NCI-H510A treated with DMSO at 0.1 percent for 48 hours (cell line): ENCODE data around the gene FGD4.
"Not testable (repeated sequence)": the region's sequence is repeated elsewhere in the genome, so short reads cannot be mapped to it uniquely, and the experiment has no call there.

Source experiments
- DNase-seq: peaks from one replicate; lab custom pipeline; 2025; lab: John Stamatoyannopoulos, UW

The FGD4 gene

GRCh38 chr12:32496946-32497345 is 97.6 kb downstream of the FGD4 start:
- DNase-seq = no peak

- DNase-seq = no peak
Measured at GRCh38 chr12:32497864-32498263, 98.5 kb downstream of the FGD4 start.

DNA sequence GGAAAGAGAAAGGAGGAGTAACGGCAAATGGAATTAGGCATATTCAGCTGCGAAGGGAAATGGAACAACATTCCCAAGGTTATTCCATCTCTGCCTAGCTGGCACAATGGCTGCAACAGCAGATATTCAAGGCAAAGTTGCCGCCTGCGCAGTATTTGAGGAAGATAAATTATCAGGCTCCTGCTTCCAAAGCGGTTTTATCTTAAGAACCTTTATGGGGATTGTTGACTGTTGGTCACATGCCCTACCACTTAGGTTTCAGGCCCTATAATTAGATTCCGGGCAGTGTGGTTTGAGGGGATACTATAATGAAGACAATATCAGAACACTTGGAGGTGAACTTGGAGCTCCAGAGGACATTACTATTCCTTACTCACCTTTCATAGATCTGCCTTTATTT is 99.7 kb downstream of the FGD4 start:
- DNase-seq = no peak

DNA sequence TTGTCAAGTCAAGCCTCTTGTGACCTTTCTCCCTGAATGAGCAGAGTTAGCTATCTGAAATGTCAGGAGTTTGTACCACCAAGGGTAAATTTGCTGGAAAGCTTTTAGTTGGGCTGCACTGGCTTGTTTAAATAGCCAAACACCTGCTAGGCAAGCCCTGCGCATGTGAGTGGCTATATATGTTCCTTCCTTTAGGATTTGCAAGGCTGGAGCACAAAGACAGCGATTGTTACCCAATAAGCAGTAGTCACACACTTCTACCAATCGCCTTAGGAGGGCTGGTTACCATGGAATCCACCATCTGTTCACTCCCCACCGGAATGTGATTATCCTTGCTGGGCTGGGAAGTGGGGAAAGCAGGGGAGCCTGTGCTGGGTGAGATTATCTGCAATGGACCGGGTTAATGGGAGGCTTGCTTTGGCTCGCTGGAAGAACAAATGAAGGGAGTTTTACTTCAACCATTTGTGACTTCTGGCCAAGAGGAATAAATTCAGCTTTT is 102.5 kb downstream of the FGD4 start:
- peak; percentile 51 for DNase-seq

DNA sequence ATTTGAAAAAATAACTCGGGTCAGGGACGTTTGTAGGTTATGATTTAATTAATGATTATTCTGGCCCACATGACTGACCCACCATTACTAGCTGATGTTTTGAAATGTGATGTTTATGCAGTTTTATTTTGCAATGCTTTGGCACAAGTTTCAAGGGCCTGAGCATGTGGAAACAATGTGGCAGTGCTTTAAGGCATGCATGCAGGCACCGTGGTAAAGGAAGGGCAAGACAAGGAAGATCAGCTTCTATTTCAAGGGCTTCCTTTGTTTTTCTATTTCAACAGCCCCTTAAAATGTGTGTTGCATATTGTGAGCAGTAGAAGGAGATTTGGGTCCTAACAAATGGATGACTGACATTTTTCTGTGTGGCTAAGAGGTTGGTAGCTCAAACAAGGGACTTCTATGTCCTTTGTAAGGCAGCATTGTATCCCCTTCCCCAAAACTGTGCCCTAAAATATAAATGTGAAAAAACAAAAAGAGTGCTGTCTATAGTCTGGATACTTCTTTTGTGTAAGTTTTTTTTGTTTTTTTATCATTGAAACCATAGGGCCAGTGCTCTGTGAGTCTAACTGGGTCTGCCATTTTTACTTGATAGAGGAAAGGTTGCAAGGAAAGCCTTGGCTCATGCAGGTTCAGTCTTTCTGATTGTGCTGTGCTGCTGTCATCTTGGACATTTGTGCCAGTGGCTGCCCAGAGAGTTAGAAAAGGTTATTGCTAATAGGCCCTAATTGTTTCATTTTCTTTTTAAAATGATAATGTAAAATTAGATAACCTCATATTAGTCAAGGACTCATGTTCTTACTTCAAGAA is 103.5 kb downstream of the FGD4 start:
- DNase-seq = no peak

- no peak for DNase-seq
Measured at GRCh38 chr12:32503730-32504129, 104.4 kb downstream of the FGD4 start.

DNA sequence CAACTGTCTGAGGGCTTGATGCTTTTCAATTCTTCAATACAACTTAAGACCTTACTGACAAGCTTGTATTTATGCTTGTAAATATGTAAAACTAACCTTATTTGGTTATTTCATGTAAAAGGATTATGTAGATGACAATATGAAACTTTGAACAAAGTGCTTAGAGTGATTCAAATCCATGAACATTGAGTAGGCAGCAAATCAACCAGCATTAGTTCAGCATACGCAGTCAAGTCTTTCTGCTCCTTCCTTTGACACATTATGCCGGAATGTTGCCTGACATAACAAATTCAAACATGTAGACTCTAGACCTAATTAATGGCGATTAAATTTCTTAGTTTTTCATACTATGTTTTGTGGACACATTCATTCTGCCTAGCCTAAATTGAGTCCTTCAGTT is 105.2 kb downstream of the FGD4 start:
- no peak for DNase-seq

- DNase-seq = no peak
Measured at GRCh38 chr12:32505067-32505945, 105.9 kb downstream of the FGD4 start.

DNA sequence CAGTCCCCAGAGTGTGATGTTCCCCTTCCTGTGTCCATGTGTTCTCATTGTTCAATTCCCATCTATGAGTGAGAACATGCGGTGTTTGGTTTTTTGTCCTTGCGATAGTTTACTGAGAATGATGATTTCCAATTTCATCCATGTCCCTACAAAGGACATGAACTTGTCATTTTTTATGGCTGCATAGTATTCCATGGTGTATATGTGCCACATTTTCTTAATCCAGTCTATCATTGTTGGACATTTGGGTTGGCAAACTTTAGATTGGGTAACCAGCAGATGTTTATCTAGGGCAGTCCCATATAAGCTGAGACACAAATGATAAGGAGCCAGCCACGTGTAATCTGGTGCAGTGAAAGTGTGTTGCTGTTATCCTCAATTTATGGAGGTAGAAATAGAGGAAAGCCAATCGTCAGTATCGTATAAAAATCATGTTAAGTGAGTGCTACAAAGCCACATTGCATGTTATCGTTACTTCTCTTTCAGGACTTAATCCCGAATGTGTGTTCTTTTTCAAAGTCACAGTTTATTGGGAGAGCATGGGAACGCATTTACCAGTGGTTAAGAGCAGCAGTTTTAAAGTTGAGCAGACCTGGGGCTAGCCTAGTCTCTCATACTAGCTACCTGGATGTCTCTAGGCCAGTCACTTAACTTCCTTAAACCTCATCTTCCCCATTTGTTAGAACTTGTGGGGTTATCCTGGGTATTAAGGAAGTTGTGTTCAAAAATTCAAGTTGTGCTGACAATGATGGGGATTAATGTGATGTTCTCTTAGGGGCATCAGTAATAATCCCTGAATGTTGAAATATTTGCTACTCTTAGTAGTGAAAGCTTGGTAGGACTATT is 108.0 kb downstream of the FGD4 start:
- not testable (repeated sequence) for DNase-seq

DNA sequence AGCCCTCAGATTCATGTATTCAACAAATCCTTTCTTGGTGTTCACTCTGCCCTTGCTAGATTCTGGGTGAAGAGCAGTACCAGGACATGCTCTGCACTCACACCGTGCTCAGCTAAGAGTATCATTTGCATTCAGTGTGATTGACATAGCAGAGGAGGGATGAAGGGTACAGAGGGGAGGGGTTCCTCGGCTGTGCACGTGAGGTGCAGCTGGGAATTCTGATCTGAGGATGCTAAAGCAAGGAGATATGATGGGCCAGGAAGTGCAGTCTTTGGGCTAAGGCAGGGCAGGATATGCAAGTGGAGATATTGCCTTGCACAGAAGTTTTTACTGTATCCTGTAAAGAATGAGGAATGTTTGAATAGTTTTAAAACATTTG is 108.6 kb downstream of the FGD4 start:
- DNase-seq = no peak

- no peak for DNase-seq
Measured at GRCh38 chr12:32508626-32509025, 109.3 kb downstream of the FGD4 start.

DNA sequence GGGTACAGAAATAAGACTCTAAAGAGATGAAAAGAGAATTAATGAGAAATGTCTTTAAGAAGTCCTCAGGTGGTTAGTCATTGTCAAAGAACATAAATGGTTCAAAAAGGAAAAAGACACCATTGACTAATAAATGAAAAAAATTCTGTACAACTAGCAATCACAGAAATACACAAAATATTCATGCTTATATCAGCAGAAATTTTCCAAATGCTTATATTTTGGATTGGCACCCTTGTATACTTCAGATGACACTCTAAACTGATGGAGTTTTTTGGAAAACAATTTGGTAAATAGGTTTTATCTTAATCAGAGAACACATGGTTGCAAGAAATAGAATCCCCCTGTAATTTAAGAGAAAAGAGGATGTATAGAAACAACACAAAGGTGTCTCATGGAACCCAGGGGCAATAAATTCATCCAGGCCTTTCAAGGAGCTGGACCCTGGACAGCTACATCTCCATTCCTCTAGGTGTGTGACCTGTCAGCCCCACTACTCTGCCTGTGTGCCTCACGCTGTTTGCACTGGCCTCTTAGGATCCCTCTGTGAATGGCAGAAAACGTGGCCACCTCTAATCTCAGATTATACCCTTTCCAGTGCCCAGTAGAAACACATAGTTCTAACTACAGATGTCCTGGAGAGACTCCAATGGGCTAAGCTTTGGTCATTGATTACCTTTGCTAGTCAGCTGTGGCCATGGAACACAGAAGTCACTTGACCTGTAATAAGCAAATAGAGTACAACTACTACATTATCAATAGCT is 110.2 kb downstream of the FGD4 start:
- no peak for DNase-seq

GRCh38 chr12:32511976-32512375 is 112.6 kb downstream of the FGD4 start:
- not testable (repeated sequence) for DNase-seq

GRCh38 chr12:32512379-32512778 is 113.0 kb downstream of the FGD4 start:
- DNase-seq = no peak

GRCh38 chr12:32512910-32513309 is 113.6 kb downstream of the FGD4 start:
- no peak for DNase-seq

DNA sequence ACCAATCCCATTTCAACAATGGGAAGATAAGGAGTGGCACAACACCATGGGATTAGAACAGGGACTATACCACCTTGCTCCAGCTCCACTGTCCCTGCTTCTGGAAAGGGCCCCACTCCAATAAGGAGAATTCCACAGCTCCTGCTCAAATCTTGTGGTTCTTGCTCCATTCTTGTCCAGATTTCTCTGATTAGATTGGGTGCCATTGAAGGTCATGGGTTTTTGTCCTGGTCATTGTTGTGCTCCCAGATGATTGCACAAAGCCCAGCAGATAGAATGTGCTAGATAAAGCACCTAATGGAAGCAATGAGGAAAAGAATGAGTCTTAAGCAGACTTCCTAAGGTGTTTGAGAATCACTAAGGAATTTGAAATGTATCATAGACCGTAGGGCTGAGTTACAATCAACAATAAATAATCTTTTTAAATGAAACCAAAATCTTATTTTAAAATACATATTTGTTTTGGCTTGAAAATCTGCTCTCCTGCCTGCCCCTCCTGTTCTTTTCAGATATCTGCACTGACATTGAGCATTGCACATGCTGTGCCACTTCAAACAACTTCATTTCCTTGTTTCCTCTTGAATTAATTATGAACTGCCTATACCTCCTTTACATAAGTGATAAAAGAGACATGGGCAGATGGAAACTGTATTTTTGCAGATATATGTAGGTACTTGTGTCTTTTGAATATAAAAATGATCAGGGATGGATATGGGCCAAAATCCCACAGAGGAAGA is 115.9 kb downstream of the FGD4 start:
- peak; percentile 11 for DNase-seq

GRCh38 chr12:32516230-32516629 is 116.9 kb downstream of the FGD4 start:
- no peak for DNase-seq

- no peak for DNase-seq
Measured at GRCh38 chr12:32517966-32518365, 118.6 kb downstream of the FGD4 start.

DNA sequence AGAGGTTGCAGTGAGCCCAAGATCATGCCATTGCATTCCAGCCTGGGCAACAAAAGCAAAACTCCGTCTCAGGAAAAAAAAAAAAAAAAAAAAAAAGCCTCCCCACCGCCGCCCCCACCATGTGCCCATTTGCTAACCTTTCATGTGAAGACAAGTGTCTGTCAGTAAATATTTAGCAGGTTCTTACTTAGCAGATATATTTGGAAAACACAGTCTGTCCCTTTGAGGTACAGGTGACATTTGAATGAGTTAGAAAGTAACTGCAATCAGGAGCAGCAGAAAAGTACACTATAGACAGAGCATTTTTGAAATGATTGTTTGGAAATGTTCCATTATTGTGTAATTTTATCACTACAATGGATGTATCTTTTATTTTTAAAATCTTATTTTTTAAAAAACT is 119.7 kb downstream of the FGD4 start:
- DNase-seq = no peak

GRCh38 chr12:32522331-32523221 is 123.2 kb downstream of the FGD4 start:
- no peak for DNase-seq
